HEK293 (cell line): Measurements from ENCODE around the gene MFSD6L.

Experiments
- CTCF ChIA-PET: fragments of 350-600 bp; formaldehyde crosslinking; extraction: SDS; loops from one replicate; lab custom pipeline; 2021; ENCODE audit warnings: antibody characterized with exemption; lab: Yijun Ruan, JAX
- POLR2A ChIA-PET: fragments of 300-600 bp; formaldehyde crosslinking; extraction: SDS; loops from one replicate; lab custom pipeline; 2020; ENCODE audit warnings: antibody characterized with exemption, inconsistent platforms; lab: Yijun Ruan, JAX
- H3K27ac ChIP-seq: fragments of 200-500 bp; sonication (Bioruptor generic); 2 replicates; pipeline ENCODE4 v1.5.1; 2014; ENCODE audit warnings: low read depth, low read length, control low read depth, inconsistent platforms; ENCODE audit errors: extremely low read depth
- H3K36me3 ChIP-seq, 2 experiments: fragments of 200-500 bp in 1 of 2; sonication (Bioruptor generic) in 1 of 2; 1 replicate in 1 of 2; 2 replicates in 1 of 2; pipeline ENCODE4 v1.5.1; 2014 to 2017; ENCODE audit warnings: inconsistent platforms in 2 of 2, low read length in 2 of 2; ENCODE audit not compliant: control insufficient read depth in 2 of 2, insufficient read depth in 1 of 2
- H3K4me1 ChIP-seq: fragments of 200-500 bp; sonication (Bioruptor generic); 2 replicates; pipeline ENCODE4 v1.5.1; 2014; ENCODE audit warnings: mild to moderate bottlenecking, low read length, inconsistent platforms; ENCODE audit not compliant: control insufficient read depth, insufficient read depth
- H3K4me3 ChIP-seq: 2 replicates; pipeline ENCODE4 v1.5.1; 2011; ENCODE audit warnings: low read depth, mild to moderate bottlenecking, control low read depth, low read length, moderate library complexity
- H3K9me3 ChIP-seq: fragments of 200-500 bp; sonication (Bioruptor generic); 2 replicates; pipeline ENCODE4 v1.5.1; 2014; ENCODE audit warnings: low read depth, low read length, inconsistent platforms; ENCODE audit not compliant: control insufficient read depth, insufficient read depth
- BCL11B ChIP-seq: fragments of 450-650 bp; formaldehyde crosslinking; IDR thresholded peaks from 2 replicates; pipeline ENCODE4 v1.5.1; 2016; ENCODE audit warnings: low read depth, missing biosample characterization, missing genetic modification characterization
- SCRT1 ChIP-seq: fragments of 450-650 bp; formaldehyde crosslinking; IDR thresholded peaks from 2 replicates; pipeline ENCODE4 v1.5.1; 2016; ENCODE audit warnings: missing biosample characterization, missing genetic modification characterization, borderline replicate concordance
- ZBTB20 ChIP-seq: fragments of 450-650 bp; formaldehyde crosslinking; IDR thresholded peaks from 2 replicates; pipeline ENCODE4 v1.5.1; 2016; ENCODE audit warnings: missing biosample characterization, missing genetic modification characterization
- ZBTB7A ChIP-seq: fragments of 450-650 bp; formaldehyde crosslinking; IDR thresholded peaks from 2 replicates; pipeline ENCODE4 v1.5.1; 2016; ENCODE audit warnings: low read depth, missing biosample characterization, missing genetic modification characterization
- ZNF138 ChIP-seq: fragments of 450-650 bp; formaldehyde crosslinking; IDR thresholded peaks from 2 replicates; pipeline ENCODE4 v1.5.1; 2016; ENCODE audit warnings: missing biosample characterization, missing genetic modification characterization, borderline replicate concordance
- ZNF221 ChIP-seq: fragments of 450-650 bp; formaldehyde crosslinking; IDR thresholded peaks from 2 replicates; pipeline ENCODE4 v1.5.1; 2017; ENCODE audit warnings: missing biosample characterization, missing genetic modification characterization, borderline replicate concordance
- ZNF302 ChIP-seq: fragments of 450-650 bp; formaldehyde crosslinking; IDR thresholded peaks from 2 replicates; pipeline ENCODE4 v1.5.1; 2016; ENCODE audit warnings: missing biosample characterization, missing genetic modification characterization, low read depth
- ZNF341 ChIP-seq: fragments of 450-650 bp; formaldehyde crosslinking; IDR thresholded peaks from 2 replicates; pipeline ENCODE4; 2016; ENCODE audit warnings: low read depth, missing biosample characterization, missing genetic modification characterization
- ZNF510 ChIP-seq: fragments of 450-650 bp; formaldehyde crosslinking; IDR thresholded peaks from 2 replicates; pipeline ENCODE4 v1.5.1; 2018; ENCODE audit warnings: mild to moderate bottlenecking, missing genetic modification characterization, missing biosample characterization; ENCODE audit not compliant: insufficient replicate concordance
- ZNF529 ChIP-seq: fragments of 450-650 bp; formaldehyde crosslinking; IDR thresholded peaks from 2 replicates; pipeline ENCODE4 v1.5.1; 2017; ENCODE audit warnings: missing genetic modification characterization, missing biosample characterization; ENCODE audit not compliant: insufficient replicate concordance
- ZNF561 ChIP-seq: fragments of 450-650 bp; IDR thresholded peaks from 2 replicates; pipeline ENCODE4 v1.5.1; 2018; ENCODE audit warnings: missing biosample characterization, missing genetic modification characterization, borderline replicate concordance
- ZNF571 ChIP-seq: fragments of 450-650 bp; formaldehyde crosslinking; IDR thresholded peaks from 2 replicates; pipeline ENCODE4 v1.5.0; 2017; ENCODE audit warnings: missing biosample characterization, missing genetic modification characterization
- ZNF629 ChIP-seq: fragments of 450-650 bp; formaldehyde crosslinking; IDR thresholded peaks from 2 replicates; pipeline ENCODE4 v1.5.1; 2017; ENCODE audit warnings: missing biosample characterization, missing genetic modification characterization
- ZNF747 ChIP-seq: fragments of 450-650 bp; formaldehyde crosslinking; IDR thresholded peaks from 2 replicates; pipeline ENCODE4 v1.5.1; 2016; ENCODE audit warnings: missing biosample characterization, missing genetic modification characterization
- ZNF830 ChIP-seq: fragments of 450-650 bp; IDR thresholded peaks from 2 replicates; pipeline ENCODE4 v1.5.0; 2018; ENCODE audit warnings: missing biosample characterization, missing genetic modification characterization, low read depth, mild to moderate bottlenecking, moderate library complexity
- ZSCAN30 ChIP-seq: fragments of 450-650 bp; IDR thresholded peaks from 2 replicates; pipeline ENCODE4 v1.5.1; 2018; ENCODE audit warnings: missing biosample characterization, mild to moderate bottlenecking, missing genetic modification characterization, moderate library complexity
- TF ChIP-seq, protein P1 (sequence below): fragments of 450-650 bp; formaldehyde crosslinking; conservative IDR thresholded peaks from 2 replicates; pipeline ENCODE4 v1.5.1; 2016; ENCODE audit warnings: low read depth, missing biosample characterization, missing genetic modification characterization
- TF ChIP-seq, protein P2 (sequence below): fragments of 450-650 bp; formaldehyde crosslinking; IDR thresholded peaks from 2 replicates; pipeline ENCODE4 v1.5.1; 2016; ENCODE audit warnings: missing biosample characterization, missing genetic modification characterization

Gene MFSD6L

GRCh38 chr17:8799570-8800212 is 526 bp upstream of the MFSD6L start (continued):
- TF ChIP-seq, protein P1, sequence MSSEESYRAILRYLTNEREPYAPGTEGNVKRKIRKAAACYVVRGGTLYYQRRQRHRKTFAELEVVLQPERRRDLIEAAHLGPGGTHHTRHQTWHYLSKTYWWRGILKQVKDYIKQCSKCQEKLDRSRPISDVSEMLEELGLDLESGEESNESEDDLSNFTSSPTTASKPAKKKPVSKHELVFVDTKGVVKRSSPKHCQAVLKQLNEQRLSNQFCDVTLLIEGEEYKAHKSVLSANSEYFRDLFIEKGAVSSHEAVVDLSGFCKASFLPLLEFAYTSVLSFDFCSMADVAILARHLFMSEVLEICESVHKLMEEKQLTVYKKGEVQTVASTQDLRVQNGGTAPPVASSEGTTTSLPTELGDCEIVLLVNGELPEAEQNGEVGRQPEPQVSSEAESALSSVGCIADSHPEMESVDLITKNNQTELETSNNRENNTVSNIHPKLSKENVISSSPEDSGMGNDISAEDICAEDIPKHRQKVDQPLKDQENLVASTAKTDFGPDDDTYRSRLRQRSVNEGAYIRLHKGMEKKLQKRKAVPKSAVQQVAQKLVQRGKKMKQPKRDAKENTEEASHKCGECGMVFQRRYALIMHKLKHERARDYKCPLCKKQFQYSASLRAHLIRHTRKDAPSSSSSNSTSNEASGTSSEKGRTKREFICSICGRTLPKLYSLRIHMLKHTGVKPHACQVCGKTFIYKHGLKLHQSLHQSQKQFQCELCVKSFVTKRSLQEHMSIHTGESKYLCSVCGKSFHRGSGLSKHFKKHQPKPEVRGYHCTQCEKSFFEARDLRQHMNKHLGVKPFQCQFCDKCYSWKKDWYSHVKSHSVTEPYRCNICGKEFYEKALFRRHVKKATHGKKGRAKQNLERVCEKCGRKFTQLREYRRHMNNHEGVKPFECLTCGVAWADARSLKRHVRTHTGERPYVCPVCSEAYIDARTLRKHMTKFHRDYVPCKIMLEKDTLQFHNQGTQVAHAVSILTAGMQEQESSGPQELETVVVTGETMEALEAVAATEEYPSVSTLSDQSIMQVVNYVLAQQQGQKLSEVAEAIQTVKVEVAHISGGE: no peak

- POLR2A ChIA-PET: no interaction called here
- H3K4me1 ChIP-seq: no peaks in the 10 kb centered on the region
- no peaks in the 10 kb centered on the region for H3K36me3 ChIP-seq
- no peak overlapping the region for H3K27ac ChIP-seq
- no peak overlapping the region for H3K4me3 ChIP-seq
- CTCF ChIA-PET: interaction anchor here (1.7 kb wide), 2 partner anchors 12 to 388 kb away, joined by 3 to 7 read pairs; no protein-coding TSS in a partner anchor
- H3K9me3 ChIP-seq: no peaks in the 10 kb centered on the region
- TF ChIP-seq ZBTB7A (tag by site-specific recombination): no peak
- no peak for TF ChIP-seq SCRT1 (tag by site-specific recombination)
- TF ChIP-seq ZBTB20 (tag by site-specific recombination): no peak
- no peak for TF ChIP-seq ZNF830 (tag by site-specific recombination)
- no peak for TF ChIP-seq ZNF302 (tag by site-specific recombination)
- TF ChIP-seq ZNF629 (tag by site-specific recombination): no peak
- TF ChIP-seq, all 188 proteins: peak for 0
These were observed 854 bp downstream of the MFSD6L start for GRCh38 chr17:8798176-8798845.

DNA sequence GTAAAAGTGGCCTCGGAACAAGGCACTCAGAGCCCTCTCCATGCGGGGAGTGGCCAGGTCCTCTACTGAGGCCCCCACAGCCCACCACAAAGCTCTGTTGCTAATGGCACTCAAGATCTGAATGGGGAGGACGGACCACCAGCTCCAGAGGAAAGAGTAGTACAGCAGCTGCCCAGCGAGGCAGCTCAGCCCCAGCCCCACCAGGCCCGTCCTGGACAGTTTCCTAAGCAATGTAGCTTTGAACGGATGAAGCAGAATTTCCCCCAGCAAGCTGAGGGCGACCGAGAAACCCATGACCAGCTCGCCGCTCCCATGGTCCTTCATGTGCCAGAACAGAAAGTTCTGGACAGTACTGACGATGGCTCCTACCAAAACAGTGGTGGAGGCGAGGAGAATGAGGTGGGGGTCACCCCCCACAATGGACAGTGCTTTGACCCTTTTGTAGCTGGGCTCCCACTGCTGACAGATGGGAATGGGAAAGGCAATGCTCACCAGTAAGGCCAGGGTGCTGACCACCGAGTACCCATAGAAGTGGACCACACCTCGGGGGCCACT is 1.5 kb downstream of the MFSD6L start:
- no peaks in the 10 kb centered on the region for H3K9me3 ChIP-seq
- CTCF ChIA-PET: interaction anchor here (0.6 to 1.7 kb wide), 2 partner anchors 387 to 724 kb away, joined by 3 read pairs; no protein-coding TSS in a partner anchor
- POLR2A ChIA-PET: no interaction called here
- no peaks in the 10 kb centered on the region for H3K4me1 ChIP-seq
- H3K36me3 ChIP-seq: no peaks in the 10 kb centered on the region
- no peak overlapping the region for H3K4me3 ChIP-seq
- H3K27ac ChIP-seq: no peak overlapping the region
- TF ChIP-seq ZNF747 (no peak), ZNF341 (tag by site-specific recombination) (no peak), ZNF571 (tag by site-specific recombination) (no peak), ZNF529 (tag by site-specific recombination) (no peak), ZNF510 (tag by site-specific recombination) (no peak), ZSCAN30 (tag by site-specific recombination) (no peak), ZNF138 (tag by site-specific recombination) (no peak), ZNF561 (tag by site-specific recombination) (no peak), ZNF221 (no peak), BCL11B (tag by site-specific recombination) (no peak)
- TF ChIP-seq, protein P2, sequence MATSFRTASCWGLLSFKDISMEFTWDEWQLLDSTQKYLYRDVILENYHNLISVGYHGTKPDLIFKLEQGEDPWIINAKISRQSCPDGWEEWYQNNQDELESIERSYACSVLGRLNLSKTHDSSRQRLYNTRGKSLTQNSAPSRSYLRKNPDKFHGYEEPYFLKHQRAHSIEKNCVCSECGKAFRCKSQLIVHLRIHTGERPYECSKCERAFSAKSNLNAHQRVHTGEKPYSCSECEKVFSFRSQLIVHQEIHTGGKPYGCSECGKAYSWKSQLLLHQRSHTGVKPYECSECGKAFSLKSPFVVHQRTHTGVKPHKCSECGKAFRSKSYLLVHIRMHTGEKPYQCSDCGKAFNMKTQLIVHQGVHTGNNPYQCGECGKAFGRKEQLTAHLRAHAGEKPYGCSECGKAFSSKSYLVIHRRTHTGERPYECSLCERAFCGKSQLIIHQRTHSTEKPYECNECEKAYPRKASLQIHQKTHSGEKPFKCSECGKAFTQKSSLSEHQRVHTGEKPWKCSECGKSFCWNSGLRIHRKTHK (tag by site-specific recombination): no peak
